Pulmonary artery endothelial cell (primary cell): ENCODE data around the gene ARPC5. TPM values are rescaled to one million over a fixed set of nuclear protein-coding genes. Genes with fewer than 3 reads are reported as not detected.

ENCODE experiments used
- DNase-seq: peaks from one replicate; pipeline ENCODE4 v3.0.0-alpha.2; 2011; ENCODE audit warnings: low read depth, low spot score
- total RNA-seq: library from RNA; depleted of rRNA; stranded (reverse); fragments of >200 nt; gene quantifications from 2 replicates; pipeline ENCODE4 v1.2.3, GENCODE V29; 2014

The ARPC5 gene
- total RNA-seq, 1 donor from 2014 or later: 356 TPM

GRCh38 chr1:183611021-183611420 lies 24.6 kb downstream of the ARPC5 start:
- no peak for DNase-seq

GRCh38 chr1:183609759-183610452 lies 25.7 kb downstream of the ARPC5 start:
- DNase-seq: no peak

- no peak for DNase-seq
These were observed 26.3 kb downstream of the ARPC5 start for GRCh38 chr1:183609313-183609712.

- no peak for DNase-seq
These were observed 28.1 kb downstream of the ARPC5 start for GRCh38 chr1:183607322-183607980.

GRCh38 chr1:183605904-183606303 lies 29.7 kb downstream of the ARPC5 start:
- DNase-seq: no peak

GRCh38 chr1:183604815-183605214 lies 30.8 kb downstream of the ARPC5 start:
- no peak for DNase-seq

- no peak for DNase-seq
These were observed 31.4 kb downstream of the ARPC5 start for GRCh38 chr1:183604038-183604808.

GRCh38 chr1:183602510-183602909 lies 33.1 kb downstream of the ARPC5 start:
- DNase-seq: no peak

GRCh38 chr1:183600634-183601033 lies 34.9 kb downstream of the ARPC5 start:
- DNase-seq: no peak

GRCh38 chr1:183600136-183600535 lies 35.4 kb downstream of the ARPC5 start:
- DNase-seq: no peak

- no peak for DNase-seq
These were observed 37.2 kb downstream of the ARPC5 start for GRCh38 chr1:183598386-183598785.

- no peak for DNase-seq
These were observed 37.8 kb downstream of the ARPC5 start for GRCh38 chr1:183597656-183598347.

- no peak for DNase-seq
These were observed 39.1 kb downstream of the ARPC5 start for GRCh38 chr1:183596500-183596899.

GRCh38 chr1:183595537-183595936 lies 40.0 kb downstream of the ARPC5 start:
- DNase-seq: no peak

GRCh38 chr1:183593356-183593755 lies 42.2 kb downstream of the ARPC5 start:
- DNase-seq: no peak

- DNase-seq: no peak
These were observed 42.9 kb downstream of the ARPC5 start for GRCh38 chr1:183592733-183593132.

- DNase-seq: no peak
These were observed 45.1 kb downstream of the ARPC5 start, which contains the start of gene NCF2 for GRCh38 chr1:183590244-183591191. NCF2 (minus strand) TSS chr1:183590459; CDS start chr1:183590329, 130 bp downstream.

GRCh38 chr1:183589874-183590243 lies 45.7 kb downstream of the ARPC5 start:
- no peak for DNase-seq

- DNase-seq: no peak
These were observed 46.2 kb downstream of the ARPC5 start for GRCh38 chr1:183589384-183589783.

- DNase-seq: no peak
These were observed 46.8 kb downstream of the ARPC5 start for GRCh38 chr1:183588827-183589226.

GRCh38 chr1:183586926-183587325 lies 48.7 kb downstream of the ARPC5 start:
- no peak for DNase-seq
